ENCODE results near the gene NCL.
"Not testable (repeated sequence)": the region's sequence is repeated elsewhere in the genome, so short reads cannot be mapped to it uniquely, and the experiment has no call there.

- TF ChIP-seq CTCF (IDR thresholded peaks at IDR 0.05): peak; percentile 63
- not testable (repeated sequence) for TF ChIP-seq EZH2phosphoT487 (IDR thresholded peaks at IDR 0.05)
Observed at GRCh38 chr2:231405601-231406367, 58.5 kb downstream of the NCL start.

Measured in neural progenitor cell (in vitro differentiated cells).